H1 (cell line): Measurements from ENCODE around the gene CSKMT. TPM values are rescaled to one million over a fixed set of nuclear protein-coding genes. Genes with fewer than 3 reads are reported as not detected.

Experiments
- CTCF ChIA-PET: fragments of 300-600 bp; sonication (Branson Sonifier 250); formaldehyde crosslinking; loops from one replicate; lab custom pipeline; 2021; ENCODE audit not compliant: partially characterized antibody; lab: Charles Lee
- POLR2A ChIA-PET: fragments of 300-600 bp; sonication (Branson Sonifier 250); formaldehyde crosslinking; loops from one replicate; lab custom pipeline; 2021; ENCODE audit warnings: inconsistent platforms; ENCODE audit not compliant: partially characterized antibody; lab: Charles Lee
- DNase-seq, 2 experiments: peaks; one replicate each; pipeline versions ENCODE4 v3.0.0 to v3.0.0-alpha.2; 2010 to 2022; ENCODE audit warnings: low spot score in 2 of 2, low read depth in 1 of 2, mixed read lengths in 1 of 2
- FAIRE-seq: peaks from 2 replicates; lab custom pipeline; 2011; peaks lifted over from hg19 to GRCh38; lab: Jason Lieb, UNC
- H2AFZ ChIP-seq: 2 replicates; pipeline ENCODE4 v1.8.1; 2012; ENCODE audit warnings: low read length, inconsistent platforms
- H2AK5ac ChIP-seq: 2 replicates; pipeline ENCODE4 v1.6.1; 2013; ENCODE audit warnings: low read depth, low read length
- H2BK120ac ChIP-seq: replicated peaks from 2 replicates; pipeline ENCODE3; 2013; ENCODE audit warnings: low read depth, low read length, inconsistent platforms
- H2BK12ac ChIP-seq: 2 replicates; pipeline ENCODE4 v1.6.1; 2013; ENCODE audit warnings: low read depth, low read length
- H2BK15ac ChIP-seq: 2 replicates; pipeline ENCODE4 v1.6.1; 2013; ENCODE audit warnings: low read length
- H2BK20ac ChIP-seq: 2 replicates; pipeline ENCODE4 v1.6.1; 2013; ENCODE audit warnings: low read length
- H2BK5ac ChIP-seq: 2 replicates; pipeline ENCODE4 v1.6.1; 2013; ENCODE audit warnings: low read depth, low read length
- H3K14ac ChIP-seq: 2 replicates; pipeline ENCODE4 v1.6.1; 2013; ENCODE audit warnings: inconsistent platforms; ENCODE audit not compliant: insufficient read length
- H3K18ac ChIP-seq: 2 replicates; pipeline ENCODE4 v1.6.1; 2013; ENCODE audit warnings: low read length; ENCODE audit errors: extremely low read depth
- H3K23ac ChIP-seq: 2 replicates; pipeline ENCODE4 v1.6.1; 2013; ENCODE audit warnings: inconsistent platforms; ENCODE audit not compliant: insufficient read length
- H3K23me2 ChIP-seq: 2 replicates; pipeline ENCODE4 v1.6.1; 2013; ENCODE audit warnings: low read depth, low read length
- H3K27ac ChIP-seq: 2 replicates; pipeline ENCODE4 v1.6.1; 2011; ENCODE audit warnings: low read depth, low read length, inconsistent platforms
- H3K27me3 ChIP-seq, 4 experiments: replicated peaks in 1 of 4; 1 replicate in 1 of 4; 2 replicates in 3 of 4; pipeline versions ENCODE4 v1.6.1 to v1.8.1; 2011 to 2013; ENCODE audit warnings: low read length in 3 of 4, mild to moderate bottlenecking in 3 of 4, inconsistent platforms in 2 of 4, mixed read lengths in 2 of 4, moderate library complexity in 1 of 4; ENCODE audit not compliant: control insufficient read depth in 3 of 4, insufficient read depth in 3 of 4; ENCODE audit errors: extremely low read depth in 1 of 4
- H3K36me3 ChIP-seq, 4 experiments: 2 replicates each; pipeline versions ENCODE4 v1.6.1 to v1.8.1; 2011 to 2013; ENCODE audit warnings: mild to moderate bottlenecking in 4 of 4, low read length in 3 of 4, moderate library complexity in 2 of 4, control low read depth in 1 of 4, inconsistent platforms in 1 of 4; ENCODE audit not compliant: insufficient read depth in 4 of 4, control insufficient read depth in 2 of 4
- H3K4ac ChIP-seq: replicated peaks from 2 replicates; pipeline ENCODE3; 2013; ENCODE audit warnings: low read length, low read depth, mixed read lengths, inconsistent platforms; ENCODE audit not compliant: insufficient read length
- H3K4me1 ChIP-seq, 4 experiments: replicated peaks in 1 of 4; 1 replicate in 1 of 4; 2 replicates in 3 of 4; pipeline versions ENCODE4 v1.6.1 to v1.8.1; 2011 to 2013; ENCODE audit warnings: low read length in 3 of 4, inconsistent platforms in 2 of 4, mixed read lengths in 1 of 4; ENCODE audit not compliant: insufficient read depth in 4 of 4, control insufficient read depth in 3 of 4
- H3K4me2 ChIP-seq, 2 experiments: 2 replicates each; pipeline versions ENCODE4 v1.6.1 to v1.8.1; 2011 to 2013; ENCODE audit warnings: low read depth in 2 of 2, low read length in 2 of 2, control low read depth in 1 of 2, inconsistent platforms in 1 of 2, mild to moderate bottlenecking in 1 of 2; ENCODE audit not compliant: insufficient read depth in 1 of 2
- H3K4me3 ChIP-seq, 4 experiments: fragments of 200-600, 300-600 bp in 1 of 4; sonication (generic), shearing (Covaris generic), sonication (Bioruptor Twin) in 1 of 4; 2 replicates each; pipeline versions ENCODE4 v1.5.1 to v1.8.1; 2011 to 2016; ENCODE audit warnings: low read length in 4 of 4, low read depth in 3 of 4, control low read depth in 2 of 4, inconsistent platforms in 2 of 4, mild to moderate bottlenecking in 2 of 4, mixed read lengths in 1 of 4, moderate library complexity in 1 of 4; ENCODE audit not compliant: insufficient read depth in 2 of 4; ENCODE audit errors: extremely low read depth in 1 of 4
- H3K56ac ChIP-seq: replicated peaks from 2 replicates; pipeline ENCODE3; 2013; ENCODE audit warnings: low read depth, mild to moderate bottlenecking, mixed read lengths, low read length, inconsistent platforms; ENCODE audit not compliant: insufficient read length
- H3K79me1 ChIP-seq: 2 replicates; pipeline ENCODE4 v1.6.1; 2013; ENCODE audit warnings: low read depth, low read length, control low read depth
- H3K79me2 ChIP-seq, 2 experiments: 2 replicates each; pipeline versions ENCODE4 v1.6.1 to v1.8.1; 2012 to 2013; ENCODE audit warnings: low read length in 2 of 2, mild to moderate bottlenecking in 2 of 2, inconsistent platforms in 1 of 2; ENCODE audit not compliant: insufficient read depth in 2 of 2, control insufficient read depth in 1 of 2
- H3K9ac ChIP-seq, 4 experiments: replicated peaks in 1 of 4; 1 replicate in 1 of 4; 2 replicates in 3 of 4; pipeline versions ENCODE4 v1.6.1 to v1.8.1; 2011 to 2013; ENCODE audit warnings: low read depth in 3 of 4, low read length in 3 of 4, control low read depth in 2 of 4, mild to moderate bottlenecking in 2 of 4, moderate library complexity in 2 of 4, inconsistent platforms in 1 of 4; ENCODE audit errors: extremely low read depth in 1 of 4
- H3K9me3 ChIP-seq, 2 experiments: 2 replicates each; pipeline versions ENCODE4 v1.6.1 to v1.8.1; 2012 to 2013; ENCODE audit warnings: mild to moderate bottlenecking in 2 of 2, moderate library complexity in 2 of 2, control low read depth in 1 of 2, inconsistent platforms in 1 of 2, low read depth in 1 of 2, low read length in 1 of 2, mixed read lengths in 1 of 2; ENCODE audit not compliant: insufficient read depth in 2 of 2
- H4K20me1 ChIP-seq, 2 experiments: replicated peaks in 1 of 2; 2 replicates each; pipeline versions ENCODE3 to v1.8.1; 2011 to 2013; ENCODE audit warnings: inconsistent platforms in 2 of 2, low read length in 2 of 2, mild to moderate bottlenecking in 1 of 2; ENCODE audit not compliant: insufficient read depth in 2 of 2, control insufficient read depth in 1 of 2
- H4K5ac ChIP-seq: 2 replicates; pipeline ENCODE4 v1.6.1; 2013; ENCODE audit warnings: low read length, low read depth, mixed read lengths, inconsistent platforms; ENCODE audit not compliant: insufficient read length
- H4K8ac ChIP-seq: 2 replicates; pipeline ENCODE4 v1.8.0; 2013; ENCODE audit warnings: mild to moderate bottlenecking, moderate library complexity, low read length, inconsistent platforms; ENCODE audit not compliant: insufficient read depth; ENCODE audit errors: extremely low read depth
- H4K91ac ChIP-seq: replicated peaks from 2 replicates; pipeline ENCODE3; 2013; ENCODE audit warnings: low read length, mixed read lengths, inconsistent platforms; ENCODE audit not compliant: insufficient read length
- CBX5 ChIP-seq: fragments of 300-800, 300-1000 bp; sonication (generic); IDR thresholded peaks from 2 replicates; pipeline ENCODE4 v1.7.1; 2016; ENCODE audit warnings: antibody characterized with exemption, low read length, low read depth
- CREB1 ChIP-seq: IDR thresholded peaks from 2 replicates; pipeline ENCODE4 v1.6.1; 2012; ENCODE audit warnings: inconsistent platforms
- E2F6 ChIP-seq: IDR thresholded peaks from 2 replicates; pipeline ENCODE4 v1.6.1; 2012; ENCODE audit warnings: inconsistent platforms
- EGR1 ChIP-seq: IDR thresholded peaks from 2 replicates; pipeline ENCODE4 v1.6.1; 2011; ENCODE audit warnings: low read depth, low read length, borderline replicate concordance
- JUND ChIP-seq: IDR thresholded peaks from 2 replicates; pipeline ENCODE4 v1.6.1; 2011; ENCODE audit warnings: mild to moderate bottlenecking, improper control_type of control experiment, low read length
- KDM4A ChIP-seq: IDR thresholded peaks from one replicate; pipeline ENCODE4 v1.7.1; 2012; ENCODE audit warnings: low read depth, mild to moderate bottlenecking, moderate library complexity, low read length, inconsistent platforms; ENCODE audit not compliant: severe bottlenecking
- SP1 ChIP-seq: IDR thresholded peaks from 2 replicates; pipeline ENCODE4 v1.6.1; 2011; ENCODE audit warnings: low read depth, low read length
- TEAD4 ChIP-seq: IDR thresholded peaks from 2 replicates; pipeline ENCODE4 v1.6.1; 2012; ENCODE audit warnings: low read depth, low read length, inconsistent platforms, mixed read lengths
- USF2 ChIP-seq: IDR thresholded peaks from 2 replicates; pipeline ENCODE4 v1.6.1; 2011; ENCODE audit warnings: low read length, improper control_type of control experiment
- YY1 ChIP-seq: IDR thresholded peaks from 2 replicates; pipeline ENCODE4 v1.6.1; 2011; ENCODE audit warnings: low read depth, mild to moderate bottlenecking, low read length
- WGBS, 2 experiments: shearing (Covaris generic) in 1 of 2; methylation state at CpG; one replicate each; pipeline versions ENCODE4 v1.1.6 to v1.1.7; 2013 to 2015; ENCODE audit warnings: low lambda C conversion rate in 2 of 2, mixed read lengths in 2 of 2, inconsistent platforms in 1 of 2, low coverage in 1 of 2, missing lambda C conversion rate in 1 of 2; ENCODE audit not compliant: insufficient replicate concordance in 2 of 2, insufficient coverage in 1 of 2, insufficient read length in 1 of 2; ENCODE audit errors: extremely low coverage in 1 of 2, missing lambda C conversion rate in 1 of 2; 5-methylcytosine and 5-hydroxymethylcytosine counted together
- polyA plus RNA-seq, 7 experiments: library from polyadenylated mRNA; depleted of rRNA in 3 of 7; stranded (reverse) in 5 of 7; unstranded in 2 of 7; fragments of >200 nt in 5 of 7; fragments of 200-250 nt in 2 of 7; gene quantifications; 1 replicate in 5 of 7; 2 replicates in 1 of 7; 4 replicates in 1 of 7; pipeline versions ENCODE4 v1.2.1 to v1.2.3, GENCODE V29; 2011 to 2013; ENCODE audit warnings: missing spikeins in 2 of 7, mixed read lengths in 2 of 7
- total RNA-seq: library from RNA; stranded (reverse); fragmentation: NEBNext Ultra II Directional; extraction: Animal tissue kit (Norgen Biotek cat#: 25700); gene quantifications from 2 replicates; pipeline ENCODE4 v1.2.1, GENCODE V29; 2021

The CSKMT gene
- total and polyA plus RNA-seq, 2 of the 8 experiments (the other 6 are each of a cell fraction or from before 2014, with no cell fraction given): 12.0 to 66.1 TPM

- Histone ChIP-seq H3K4me1 (peaks cover 0 to 4% (median 0%) of the 10 kb centered on the region in 4 experiments; a peak in 2 of 7 replicates), H3K9ac (peak within 1 kb of the TSS in 1 of 4 experiments; percentile 50; a peak in 1 of 7 replicates)
- WGBS, 2 experiments: 86% methylated on average over 11 of the region's 11 CpGs; no CpG with 5 or more reads in 1 of the 2 experiments
- TF ChIP-seq E2F6 (no peak), CREB1 (no peak), SP1 (no peak), JUND (no peak), CBX5 (no peak), YY1 (no peak), TEAD4 (no peak), EGR1 (no peak), KDM4A (no peak), USF2 (no peak)
Measured at GRCh38 chr11:62689421-62690183, 24.5 kb downstream of the CSKMT start, which contains the start of gene LRRN4CL. Gene LRRN4CL, minus strand, starts transcription at chr11:62689530. Its CDS starts 1,022 bp downstream, at chr11:62688508.

More at GRCh38 chr11:62689421-62690183, 24.5 kb downstream of the CSKMT start, which contains the start of gene LRRN4CL:
- Histone ChIP-seq H3K4ac (no peak within 1 kb of the TSS), H2BK5ac (no peak within 1 kb of the TSS), H2BK20ac (no peak within 1 kb of the TSS), H3K27ac (no peak within 1 kb of the TSS), H4K8ac (peak within 1 kb of the TSS; percentile 88; the same call in 1 of the 2 replicates), H3K23ac (no peak within 1 kb of the TSS), H2BK120ac (no peak within 1 kb of the TSS), H3K4me2 (no peak within 1 kb of the TSS; a peak in 1 of 4 replicates), H2AK5ac (no peak within 1 kb of the TSS), H3K4me3 (no peak within 1 kb of the TSS), H2BK12ac (no peak within 1 kb of the TSS), H3K56ac (no peak within 1 kb of the TSS), H3K36me3 (peaks cover 11 to 29% (median 25%) of the 10 kb centered on the region in 4 experiments; a peak in 6 of 8 replicates), H4K5ac (no peak within 1 kb of the TSS), H4K20me1 (peaks cover 0 to 6% of the 10 kb centered on the region in 2 experiments), H3K9me3 (no peaks in the 10 kb centered on the region), H3K27me3 (no peaks in the 10 kb centered on the region), H3K23me2 (no peaks in the 10 kb centered on the region), H2AFZ (no peak within 1 kb of the TSS), H3K79me2 (no peaks in the 10 kb centered on the region), H2BK15ac (no peak within 1 kb of the TSS), H4K91ac (no peak within 1 kb of the TSS), H3K14ac (no peak within 1 kb of the TSS), H3K79me1 (no peaks in the 10 kb centered on the region), H3K18ac (no peak within 1 kb of the TSS)
- DNase-seq (no peak), FAIRE-seq (no peak)
- ChIA-PET CTCF (interaction anchor here (0.6 to 10.3 kb wide), 17 partner anchors 7 to 146 kb away, joined by 3 to 114 read pairs (median 4); partner anchors contain the start of genes BSCL2, C11orf98, CSKMT and GNG3), POLR2A (interaction anchor here (0.6 to 61.4 kb wide), 14 partner anchors 11 to 166 kb away, joined by 3 to 2041 read pairs (median 4); partner anchors contain the start of genes AHNAK, B3GAT3, BSCL2 and C11orf98)
